ENCODE measurements around the gene EQTN.

- TF ChIP-seq POLR2A (IDR thresholded peaks at IDR 0.05; ENCODE audit: low read length) (no peak), GATA1 (IDR thresholded peaks at IDR 0.05; ENCODE audit: low read depth, low read length) (no peak)
Observed at GRCh38 chr9:27278374-27278773, 18.6 kb downstream of the EQTN start.
